Tibial nerve (tissue), 4 donors: Measurements from ENCODE around the gene ATP6V1E1. TPM values are rescaled to one million over a fixed set of nuclear protein-coding genes. Genes with fewer than 3 reads are reported as not detected.
A peak's percentile ranks its signal among the peaks of the same experiment; 100 is the strongest.

Experiments
- DNase-seq, 2 donors: peaks; one replicate each; pipeline ENCODE4 v3.0.0-alpha.2; 2019; ENCODE audit warnings: low spot score in 2 of 2
- H3K27ac ChIP-seq, 4 donors: fragments of 200-600 bp; sonication (generic) in 3 of 4; one replicate each; pipeline ENCODE4 v1.5.1; 2017 to 2019; ENCODE audit warnings: mild to moderate bottlenecking in 1 of 4
- H3K27me3 ChIP-seq, 2 donors: fragments of 200-600 bp; sonication (generic) in 1 of 2; one replicate each; pipeline versions ENCODE4 v1.5.1 to v1.6.0; 2017 to 2019
- H3K36me3 ChIP-seq, 3 donors: fragments of 200-600 bp; sonication (generic); one replicate each; pipeline ENCODE4 v1.5.1; 2018 to 2019
- H3K4me1 ChIP-seq, 4 donors: fragments of 200-600 bp; sonication (generic) in 3 of 4; one replicate each; pipeline ENCODE4 v1.5.1; 2017 to 2019
- H3K4me3 ChIP-seq, 4 donors: fragments of 200-600 bp; sonication (generic) in 3 of 4; one replicate each; pipeline ENCODE4 v1.5.1; 2017 to 2019; ENCODE audit warnings: mild to moderate bottlenecking in 1 of 4, moderate library complexity in 1 of 4
- H3K9me3 ChIP-seq, 4 donors: fragments of 200-600 bp; sonication (generic) in 3 of 4; one replicate each; pipeline ENCODE4 v1.5.1; 2017 to 2019
- EP300 ChIP-seq, 2 donors: sonication (generic); formaldehyde crosslinking; IDR thresholded peaks; one replicate each; pipeline ENCODE4 v1.6.1; 2017; ENCODE audit warnings: antibody characterized with exemption in 2 of 2, mild to moderate bottlenecking in 1 of 2
- POLR2A ChIP-seq, 2 donors: fragments of 450-650 bp; IDR thresholded peaks; one replicate each; pipeline ENCODE4 v1.6.1; 2017; ENCODE audit warnings: antibody characterized with exemption in 2 of 2, mild to moderate bottlenecking in 2 of 2, moderate library complexity in 2 of 2
- WGBS, 2 donors: methylation state at CpG; one replicate each; pipeline ENCODE4 v1.1.5; 2018; 5-methylcytosine and 5-hydroxymethylcytosine counted together
- total RNA-seq, 4 donors: library from RNA; depleted of rRNA; stranded (reverse); fragments of >200 nt; gene quantifications; one replicate each; pipeline ENCODE4 v1.1.0, GENCODE V29; 2016
- TF ChIP-seq, protein P1 (sequence below), 5 experiments: fragments of 200-600 bp in 3 of 5; fragments of 450-650 bp in 2 of 5; sonication (generic) in 3 of 5; IDR thresholded peaks; one replicate each; pipeline ENCODE4 v1.5.1; 2016 to 2019; ENCODE audit warnings: antibody characterized with exemption in 5 of 5, mild to moderate bottlenecking in 3 of 5, moderate library complexity in 2 of 5

The ATP6V1E1 gene
- total RNA-seq, 4 donors from 2014 or later, result 94.3 to 138 (median 120) TPM

DNA sequence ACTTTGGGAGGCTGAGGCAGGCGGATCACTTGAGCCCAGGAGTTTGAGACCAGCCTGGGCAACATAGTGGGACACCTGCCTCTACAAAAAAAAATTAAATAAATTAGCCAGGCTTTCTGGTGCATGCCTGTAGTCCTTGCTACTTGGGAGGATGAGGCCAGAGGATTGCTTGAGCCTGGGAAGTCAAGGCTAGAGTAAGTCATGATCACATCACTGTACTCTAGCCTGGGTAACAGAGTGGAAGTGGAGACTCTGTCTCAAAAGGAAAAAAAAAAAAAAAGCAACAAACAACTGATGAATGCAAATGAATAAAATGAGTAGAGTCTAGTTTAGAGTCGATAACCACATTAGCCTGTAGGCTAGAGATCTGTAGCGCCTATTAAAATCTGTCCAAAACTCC lies 6.1 kb upstream of the ATP6V1E1 start:
- Histone ChIP-seq H3K27ac (no peak overlapping the region), H3K9me3 (no peaks in the 10 kb centered on the region), H3K4me1 (peaks cover 0 to 15% (median 6%) of the 10 kb centered on the region in 4 donors), H3K27me3 (no peaks in the 10 kb centered on the region), H3K36me3 (no peaks in the 10 kb centered on the region), H3K4me3 (no peak overlapping the region)
- WGBS, 2 donors, result 87 to 97% methylated on average over 3 of the region's 3 CpGs
- no peak for TF ChIP-seq POLR2A (IDR thresholded peaks at IDR 0.05)
- TF ChIP-seq EP300 (IDR thresholded peaks at IDR 0.05), result no peak
- TF ChIP-seq, protein P1, sequence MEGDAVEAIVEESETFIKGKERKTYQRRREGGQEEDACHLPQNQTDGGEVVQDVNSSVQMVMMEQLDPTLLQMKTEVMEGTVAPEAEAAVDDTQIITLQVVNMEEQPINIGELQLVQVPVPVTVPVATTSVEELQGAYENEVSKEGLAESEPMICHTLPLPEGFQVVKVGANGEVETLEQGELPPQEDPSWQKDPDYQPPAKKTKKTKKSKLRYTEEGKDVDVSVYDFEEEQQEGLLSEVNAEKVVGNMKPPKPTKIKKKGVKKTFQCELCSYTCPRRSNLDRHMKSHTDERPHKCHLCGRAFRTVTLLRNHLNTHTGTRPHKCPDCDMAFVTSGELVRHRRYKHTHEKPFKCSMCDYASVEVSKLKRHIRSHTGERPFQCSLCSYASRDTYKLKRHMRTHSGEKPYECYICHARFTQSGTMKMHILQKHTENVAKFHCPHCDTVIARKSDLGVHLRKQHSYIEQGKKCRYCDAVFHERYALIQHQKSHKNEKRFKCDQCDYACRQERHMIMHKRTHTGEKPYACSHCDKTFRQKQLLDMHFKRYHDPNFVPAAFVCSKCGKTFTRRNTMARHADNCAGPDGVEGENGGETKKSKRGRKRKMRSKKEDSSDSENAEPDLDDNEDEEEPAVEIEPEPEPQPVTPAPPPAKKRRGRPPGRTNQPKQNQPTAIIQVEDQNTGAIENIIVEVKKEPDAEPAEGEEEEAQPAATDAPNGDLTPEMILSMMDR (IDR thresholded peaks at IDR 0.05), result no peak
- no peak for DNase-seq

DNA sequence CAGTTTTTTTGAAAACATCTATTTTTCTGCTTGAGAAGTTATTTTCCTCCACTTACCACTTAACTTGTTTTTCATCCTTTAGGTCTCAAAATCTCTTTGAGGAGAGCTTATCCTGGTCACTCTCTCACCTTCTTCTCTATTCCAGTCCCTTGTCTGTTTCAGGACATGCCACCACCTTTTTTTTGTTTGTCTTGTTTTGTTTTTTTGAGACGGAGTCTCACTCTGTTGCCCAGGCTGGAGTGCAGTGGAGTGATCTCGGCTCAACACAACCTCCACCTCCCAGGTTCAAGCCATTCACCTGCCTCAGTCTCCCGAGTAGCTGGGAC lies 5.4 kb upstream of the ATP6V1E1 start:
- Histone ChIP-seq H3K4me1 (peaks cover 0 to 17% (median 3%) of the 10 kb centered on the region in 4 donors), H3K27ac (no peak overlapping the region), H3K4me3 (no peak overlapping the region), H3K9me3 (no peaks in the 10 kb centered on the region), H3K36me3 (no peaks in the 10 kb centered on the region), H3K27me3 (no peaks in the 10 kb centered on the region)
- no peak for TF ChIP-seq POLR2A (IDR thresholded peaks at IDR 0.05)
- no peak for TF ChIP-seq EP300 (IDR thresholded peaks at IDR 0.05)
- 82 to 86% methylated on average over 3 of the region's 3 CpGs for WGBS, 2 donors
- no peak for DNase-seq

DNA sequence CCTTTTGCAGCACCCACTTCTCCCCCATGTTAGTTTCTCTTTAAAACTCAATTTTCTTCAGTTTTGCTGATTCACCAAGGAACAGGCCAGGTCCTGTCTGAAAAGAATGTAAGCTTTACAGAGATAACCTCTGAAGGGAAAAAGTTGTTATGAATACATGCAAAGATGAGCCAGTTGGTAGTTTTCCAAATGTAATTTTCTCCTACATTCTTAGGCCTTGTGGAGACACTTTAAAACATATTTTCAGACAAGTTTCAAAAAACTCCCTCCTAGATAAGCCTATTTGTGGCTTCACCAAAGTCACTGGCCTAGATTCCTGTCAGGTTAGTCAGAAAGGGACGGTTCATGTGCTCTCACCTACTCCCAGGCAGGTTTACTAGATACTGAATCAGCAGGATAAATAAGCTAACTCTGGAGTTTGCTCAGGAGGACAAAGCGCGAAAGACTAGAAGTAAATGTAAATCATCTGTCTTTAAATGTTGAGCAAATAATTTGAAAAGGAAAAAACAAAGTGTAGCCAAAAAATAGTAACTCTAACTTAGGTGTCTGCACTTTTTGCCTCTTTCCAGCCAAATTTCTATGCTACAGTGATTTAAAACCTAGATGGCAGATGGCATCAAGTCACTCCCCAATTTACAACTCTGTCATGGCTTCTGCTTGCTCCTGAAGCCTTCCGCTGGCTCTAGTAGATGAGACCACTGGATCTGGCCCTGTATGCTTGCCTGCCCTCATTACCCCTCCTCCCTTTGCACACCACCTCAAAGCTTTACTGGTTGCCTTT lies 4.9 kb upstream of the ATP6V1E1 start:
- Histone ChIP-seq H3K9me3 (no peaks in the 10 kb centered on the region), H3K4me1 (peaks cover 0 to 17% (median 3%) of the 10 kb centered on the region in 4 donors), H3K4me3 (no peak overlapping the region), H3K27ac (no peak overlapping the region), H3K27me3 (no peaks in the 10 kb centered on the region), H3K36me3 (no peaks in the 10 kb centered on the region)
- WGBS, 2 donors, result 82 to 86% methylated on average over 4 of the region's 4 CpGs
- no peak for DNase-seq
- TF ChIP-seq EP300 (IDR thresholded peaks at IDR 0.05) (no peak), POLR2A (IDR thresholded peaks at IDR 0.05) (no peak)
- TF ChIP-seq, protein P1 (IDR thresholded peaks at IDR 0.05), result no peak

DNA sequence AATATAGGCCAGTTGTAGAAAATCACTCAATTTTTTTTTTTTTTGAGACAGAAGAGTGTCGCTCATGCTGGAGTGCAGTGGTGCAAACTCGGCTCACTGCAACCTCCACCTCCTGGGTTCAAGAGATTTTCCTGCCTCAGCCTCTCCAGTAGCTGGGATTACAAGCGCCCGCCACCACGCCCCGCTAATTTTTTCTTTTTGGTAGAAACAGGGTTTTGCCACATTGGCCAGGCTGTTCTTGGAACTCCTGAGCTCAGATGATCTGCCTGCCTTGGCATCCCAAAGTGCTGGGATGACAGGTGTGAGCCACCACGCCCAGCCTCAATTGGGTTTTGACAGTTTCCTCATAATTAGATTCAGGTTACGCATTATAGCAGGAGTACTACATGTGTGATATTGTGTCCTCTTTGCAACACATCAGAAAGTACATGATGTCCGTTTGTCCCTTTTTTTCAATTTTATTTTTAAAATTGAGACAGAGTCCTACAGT lies 2.6 kb upstream of the ATP6V1E1 start:
- no peaks in the 10 kb centered on the region for H3K27me3 ChIP-seq
- H3K4me3 ChIP-seq, result no peak overlapping the region
- H3K9me3 ChIP-seq, result no peaks in the 10 kb centered on the region
- no peak for TF ChIP-seq EP300 (IDR thresholded peaks at IDR 0.05)
- TF ChIP-seq POLR2A (IDR thresholded peaks at IDR 0.05), result no peak
- TF ChIP-seq, protein P1 (IDR thresholded peaks at IDR 0.05), result no peak
- DNase-seq, result no peak
- WGBS, 2 donors, result 94 to 96% methylated on average over 9 of the region's 9 CpGs
- no peak overlapping the region for H3K27ac ChIP-seq
- H3K36me3 ChIP-seq, result peaks cover 0 to 8% (median 0%) of the 10 kb centered on the region in 3 donors
- H3K4me1 ChIP-seq, result peaks cover 0 to 27% (median 13%) of the 10 kb centered on the region in 4 donors

DNA sequence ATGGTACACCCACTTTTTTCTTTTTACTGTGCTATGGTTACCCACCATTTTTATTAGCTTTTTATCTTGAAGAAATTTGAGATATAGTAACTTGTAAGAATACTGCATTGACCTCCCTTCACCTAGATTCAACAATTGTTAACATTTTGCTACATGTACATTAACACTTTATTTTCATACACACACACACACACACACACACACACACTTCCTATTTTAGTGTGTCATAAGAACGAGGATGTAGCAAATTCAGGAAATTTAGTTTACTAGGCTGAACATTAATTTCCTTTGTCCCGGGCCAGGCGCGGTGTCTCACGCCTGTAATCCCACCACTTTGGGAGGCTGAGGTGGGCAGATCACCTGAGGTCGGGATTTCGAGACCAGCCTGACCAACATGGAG lies 1.1 kb upstream of the ATP6V1E1 start:
- no peaks in the 10 kb centered on the region for H3K9me3 ChIP-seq
- H3K27me3 ChIP-seq, result no peaks in the 10 kb centered on the region
- H3K4me1 ChIP-seq, result peaks cover 0 to 34% (median 17%) of the 10 kb centered on the region in 4 donors
- H3K27ac ChIP-seq, result peak overlapping the region in 3 of 4 donors; percentile 94 to 97 (median 95)
- TF ChIP-seq POLR2A (IDR thresholded peaks at IDR 0.05) (no peak), EP300 (IDR thresholded peaks at IDR 0.05) (no peak)
- TF ChIP-seq, protein P1 (IDR thresholded peaks at IDR 0.05), result no peak
- H3K4me3 ChIP-seq, result no peak overlapping the region
- WGBS, 2 donors, result 83 to 84% methylated on average over 7 of the region's 7 CpGs
- peaks cover 0 to 17% (median 0%) of the 10 kb centered on the region in 3 donors for H3K36me3 ChIP-seq
- no peak for DNase-seq
